Measurements from ENCODE around the gene C14orf93.
"Not testable (repeated sequence)": the region's sequence is repeated elsewhere in the genome, so short reads cannot be mapped to it uniquely, and the experiment has no call there.

C14orf93 gene

DNA sequence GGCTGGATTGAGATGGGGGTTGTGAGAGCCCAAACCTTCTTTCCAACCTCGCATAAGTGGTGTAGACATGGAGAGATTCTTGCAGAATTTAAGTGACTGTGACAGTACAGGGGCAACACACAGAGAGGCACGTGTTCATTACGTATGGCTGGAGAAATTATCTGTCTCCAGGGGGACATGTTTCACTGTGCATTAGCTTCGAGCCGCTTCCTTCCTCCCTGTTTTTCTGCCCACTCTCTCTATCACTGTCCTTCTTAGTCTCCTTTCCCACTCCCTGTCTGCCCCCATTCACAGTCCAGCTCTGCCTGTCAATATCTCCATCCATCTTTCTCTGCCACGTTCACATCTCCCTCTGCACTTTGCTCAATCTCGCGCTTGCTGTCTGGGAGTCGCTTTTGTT, 11.5 kb upstream of the C14orf93 start:
- DNase-seq (ENCODE audit: low read depth), result no peak

DNA sequence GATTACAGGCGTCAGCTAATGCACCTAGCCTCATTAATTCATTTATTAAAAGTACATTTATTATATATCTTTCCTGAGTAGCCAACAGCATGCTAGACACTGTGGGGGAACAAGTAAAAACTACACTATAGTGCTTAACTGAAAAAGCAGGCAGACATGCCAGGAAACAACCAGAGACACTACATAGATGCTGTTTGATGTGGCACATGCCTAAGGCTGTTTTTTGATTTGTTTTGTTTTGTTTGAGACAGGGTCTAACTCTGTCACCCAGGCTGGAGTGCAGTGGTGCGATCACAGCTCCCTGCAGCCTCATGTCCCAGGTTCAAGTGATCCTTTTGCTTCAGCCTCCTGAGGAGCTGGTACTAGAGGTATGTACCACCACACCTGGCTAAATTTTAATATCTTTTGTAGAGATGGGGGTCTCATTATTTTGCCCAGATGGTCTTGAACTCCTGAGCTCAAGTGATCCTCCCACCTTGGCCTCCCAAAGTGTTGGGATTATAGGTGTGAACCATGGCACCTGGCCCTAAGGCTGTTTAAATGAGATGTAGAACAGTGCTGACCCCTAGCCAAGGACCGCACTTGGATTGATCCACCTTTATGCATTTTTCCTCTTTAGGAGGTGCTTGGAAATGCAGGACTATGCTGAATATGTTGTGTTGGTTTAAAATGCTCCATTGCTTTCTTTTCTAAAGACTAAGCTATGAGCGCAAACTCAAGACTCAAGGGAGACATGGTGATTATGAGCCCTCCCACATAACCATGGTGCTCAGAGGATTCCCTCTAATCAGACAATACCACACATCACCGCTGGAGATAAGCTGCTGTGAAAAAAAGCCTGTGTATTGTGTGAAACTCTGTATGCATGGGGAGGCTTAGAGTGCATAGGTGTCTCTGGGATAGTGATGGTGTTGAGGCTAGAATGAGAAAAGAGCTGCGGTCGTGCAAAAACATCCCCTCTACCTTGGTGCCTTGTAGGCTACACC, 10.5 kb upstream of the C14orf93 start:
- DNase-seq (ENCODE audit: low read depth), result no peak

GRCh38 chr14:23018107-23018506, 8.2 kb upstream of the C14orf93 start:
- DNase-seq (ENCODE audit: low read depth), result no peak

- no peak for DNase-seq (ENCODE audit: low read depth)
These were observed 7.1 kb upstream of the C14orf93 start for GRCh38 chr14:23017091-23017490.

DNA sequence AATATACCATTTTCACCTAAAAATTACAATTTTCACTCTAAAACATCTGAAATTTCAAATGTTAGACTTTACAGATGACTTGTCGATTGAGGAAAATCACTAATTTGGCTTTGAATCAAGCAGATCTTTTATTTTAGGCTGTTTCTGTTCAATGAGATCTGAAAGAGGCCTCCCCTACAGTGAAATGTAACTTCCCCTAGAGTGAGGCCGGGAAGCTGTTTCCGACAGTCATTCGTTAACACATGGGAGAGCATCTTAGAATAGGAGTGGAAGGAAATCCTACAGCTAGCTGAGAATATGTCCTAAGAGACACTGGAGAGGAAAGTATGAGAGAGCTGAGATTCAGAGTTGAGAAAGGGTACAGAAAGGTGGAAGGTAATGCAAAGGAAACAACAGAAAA, 5.7 kb upstream of the C14orf93 start:
- DNase-seq (ENCODE audit: low read depth), result no peak

- DNase-seq (ENCODE audit: low read depth), result not testable (repeated sequence)
These were observed 3.8 kb upstream of the C14orf93 start for GRCh38 chr14:23013749-23014054.

- DNase-seq (ENCODE audit: low read depth), result no peak
These were observed 3.3 kb upstream of the C14orf93 start for GRCh38 chr14:23013054-23013748.

GRCh38 chr14:23009483-23009938, 432 bp downstream of the C14orf93 start:
- DNase-seq (ENCODE audit: low read depth), result no peak

DNA sequence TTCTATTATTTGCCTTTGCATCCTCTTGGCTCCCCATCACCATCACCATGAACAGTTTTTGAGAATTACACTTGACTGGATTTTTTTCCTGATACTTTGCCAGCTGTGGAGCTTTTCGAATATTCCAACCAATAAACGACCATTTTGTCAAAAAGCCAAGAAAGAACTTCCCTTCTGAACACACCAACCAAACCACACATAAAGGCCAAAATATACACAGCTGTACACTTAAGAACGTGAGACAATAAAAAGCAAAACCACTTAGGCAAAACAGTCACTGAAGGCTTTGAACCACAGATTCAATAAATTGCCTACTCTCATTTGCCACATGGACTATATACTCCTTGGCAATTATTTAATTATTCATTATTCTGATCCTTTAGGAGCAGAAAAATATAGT, 1.1 kb downstream of the C14orf93 start:
- no peak for DNase-seq (ENCODE audit: low read depth)

- peak; percentile 95 for DNase-seq (ENCODE audit: low read depth)
These were observed 3.2 kb downstream of the C14orf93 start for GRCh38 chr14:23006544-23007419.

DNA sequence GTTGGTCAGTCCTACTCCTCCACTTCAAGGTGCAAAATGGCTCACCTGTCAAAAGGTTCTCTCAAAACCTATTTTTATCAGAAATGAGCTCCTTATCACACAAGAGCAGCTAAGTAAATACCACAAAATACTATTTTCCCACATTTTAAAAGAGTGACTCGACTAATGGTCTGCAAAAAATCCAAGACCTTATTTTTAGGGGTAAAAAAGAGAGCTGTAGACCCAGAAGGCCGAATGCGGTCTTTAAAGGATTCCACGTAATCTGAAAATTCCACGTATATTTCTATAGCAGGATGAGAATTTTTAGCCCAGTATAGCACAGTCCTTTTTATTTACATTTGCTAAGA, 3.8 kb downstream of the C14orf93 start:
- no peak for DNase-seq (ENCODE audit: low read depth)

DNA sequence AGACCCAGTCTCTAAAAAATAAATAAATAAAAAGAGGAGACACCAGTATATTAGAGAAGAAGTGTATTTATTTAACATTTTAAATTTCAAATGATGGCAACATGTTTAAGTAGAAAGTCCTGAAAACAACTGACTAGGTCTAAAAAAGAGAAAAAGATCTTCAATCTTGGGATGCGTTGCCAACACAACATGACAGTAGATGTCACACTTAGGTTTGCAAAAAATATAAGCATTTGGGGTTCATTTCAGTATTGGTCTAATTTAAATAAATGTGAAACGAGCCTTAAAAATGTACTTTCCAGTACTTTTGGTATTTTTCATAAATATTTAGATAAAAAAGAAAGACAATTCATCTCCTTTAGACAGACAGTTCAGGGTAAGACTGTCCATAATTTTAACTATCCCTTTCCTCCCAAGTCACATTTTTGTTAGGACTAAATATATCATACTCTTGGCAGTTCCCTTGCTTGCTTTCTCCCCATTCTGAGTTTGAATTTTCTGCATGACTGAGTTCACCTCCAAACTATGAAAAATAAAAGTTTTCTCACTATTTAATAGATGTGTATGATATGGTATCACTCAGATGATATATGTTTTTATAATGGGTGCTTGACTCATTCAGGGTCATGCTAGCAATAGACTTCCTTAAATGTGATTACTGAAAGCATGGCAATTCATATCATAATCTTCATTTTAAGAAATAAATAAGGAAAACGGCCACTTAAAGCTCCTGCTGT, 4.3 kb downstream of the C14orf93 start:
- no peak for DNase-seq (ENCODE audit: low read depth)

- DNase-seq (ENCODE audit: low read depth), result not testable (repeated sequence)
These were observed 5.7 kb downstream of the C14orf93 start for GRCh38 chr14:23004274-23004673.

DNA sequence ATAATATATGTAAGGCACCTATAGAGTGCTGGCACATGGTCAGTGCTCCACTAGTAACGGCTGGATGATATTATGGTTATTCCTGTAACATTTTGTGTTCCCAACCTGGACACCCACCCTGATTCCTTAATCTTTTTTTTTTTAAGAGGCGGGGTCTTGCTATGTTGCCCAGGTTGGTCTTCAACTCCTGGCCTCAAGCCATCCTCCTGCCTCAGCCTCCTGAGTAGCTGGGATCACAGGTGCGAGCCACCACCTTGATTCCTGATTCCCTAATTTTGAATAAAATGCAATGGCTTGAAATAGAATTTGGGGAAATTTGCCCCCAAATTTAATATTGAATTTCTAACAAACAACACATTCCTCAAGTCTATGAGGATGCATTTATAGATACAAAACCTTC, 7.4 kb downstream of the C14orf93 start:
- DNase-seq (ENCODE audit: low read depth), result no peak

- DNase-seq (ENCODE audit: low read depth), result no peak
These were observed 9.1 kb downstream of the C14orf93 start for GRCh38 chr14:23000860-23001259.

DNA sequence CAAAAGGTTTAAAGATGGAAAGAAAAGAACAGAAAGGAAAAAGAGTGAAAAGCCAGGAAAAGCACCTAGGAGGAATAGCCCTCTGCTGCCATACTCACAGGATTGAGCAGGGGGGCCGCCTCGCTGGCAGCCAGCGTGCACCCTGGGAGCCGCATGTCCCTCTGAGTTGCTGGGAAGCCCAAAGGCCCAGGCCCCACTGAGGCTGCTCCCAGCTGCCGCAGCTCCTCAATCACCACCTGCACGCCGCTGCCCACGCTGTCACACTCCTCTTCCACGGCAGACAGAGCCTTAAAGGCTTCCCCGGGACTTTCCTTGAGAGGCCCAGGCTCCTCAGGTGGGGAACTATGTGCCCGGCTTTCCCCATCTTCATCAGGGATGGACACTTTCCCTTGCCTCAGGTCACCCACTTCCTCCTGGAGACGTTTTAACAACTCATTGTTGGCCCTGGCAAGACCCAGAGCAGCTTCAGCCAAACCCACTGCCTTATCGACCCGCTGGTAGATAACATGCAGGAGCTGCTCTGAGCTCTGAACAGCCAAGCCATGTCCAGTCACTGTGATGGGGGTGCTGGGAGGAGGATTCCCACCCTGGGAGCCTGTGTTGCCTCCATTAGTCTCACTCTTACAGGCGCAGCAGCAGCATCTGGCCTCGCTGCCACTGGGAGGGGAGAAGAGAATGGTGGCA, 11.5 kb downstream of the C14orf93 start:
- DNase-seq (ENCODE audit: low read depth), result no peak

- DNase-seq (ENCODE audit: low read depth), result no peak
These were observed 12.1 kb downstream of the C14orf93 start for GRCh38 chr14:22997676-22998323.

DNA sequence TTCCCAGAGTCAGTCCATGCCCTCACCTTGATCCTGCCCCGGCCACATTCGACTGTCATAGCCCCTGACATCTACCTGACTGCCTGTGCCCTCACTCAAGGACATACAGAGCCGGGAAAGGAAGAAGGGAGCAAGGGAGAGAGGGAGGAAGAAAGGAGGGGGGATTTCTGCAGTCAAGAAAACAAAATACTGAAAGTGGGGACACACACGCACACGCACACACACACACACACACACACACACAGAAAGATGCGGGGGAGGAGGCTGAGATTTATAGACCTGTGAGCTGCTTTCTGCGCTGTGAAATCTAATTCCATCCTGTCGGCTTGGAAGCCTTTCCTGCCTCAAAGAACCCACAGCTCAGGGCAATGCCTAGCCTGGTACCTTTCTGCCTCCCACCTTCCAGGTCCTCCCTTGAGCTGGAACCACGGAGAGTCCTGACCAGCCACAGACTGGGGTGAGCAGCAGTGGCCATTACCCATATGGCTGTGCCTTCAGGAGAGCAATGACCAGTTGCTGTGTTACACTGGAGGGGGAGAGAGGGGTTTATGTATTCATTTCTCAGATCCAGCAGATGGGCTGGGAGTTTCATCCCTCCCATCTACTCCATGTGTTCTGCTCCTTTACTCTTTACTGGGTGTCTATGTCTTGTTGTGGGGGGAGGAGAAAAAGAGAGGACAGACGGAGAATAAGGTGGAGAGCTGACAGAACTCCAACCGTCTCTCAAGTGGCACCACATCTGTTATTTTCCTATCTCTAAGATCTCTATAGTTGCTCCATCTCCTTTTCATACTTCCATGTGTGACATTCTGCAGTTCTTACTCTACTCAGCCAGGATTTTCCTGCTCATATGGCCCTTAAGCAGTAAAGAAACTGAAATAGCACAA, 12.9 kb downstream of the C14orf93 start:
- DNase-seq (ENCODE audit: low read depth), result no peak

- DNase-seq (ENCODE audit: low read depth), result no peak
These were observed 13.9 kb downstream of the C14orf93 start for GRCh38 chr14:22995889-22996625.

All from activated gamma-delta T cell treated with anti-CD3 and anti-CD28 coated beads, Interleukin-2, amount 50 U/mL, for 16 hours (primary cell).